ENCODE results near the gene C12orf54. TPM values are rescaled to one million over a fixed set of nuclear protein-coding genes. Genes with fewer than 3 reads are reported as not detected.
"Not testable (repeated sequence)": the region's sequence is repeated elsewhere in the genome, so short reads cannot be mapped to it uniquely, and the experiment has no call there.

The C12orf54 gene
- total RNA-seq, 1 donor from 2014 or later, result not detected

DNA sequence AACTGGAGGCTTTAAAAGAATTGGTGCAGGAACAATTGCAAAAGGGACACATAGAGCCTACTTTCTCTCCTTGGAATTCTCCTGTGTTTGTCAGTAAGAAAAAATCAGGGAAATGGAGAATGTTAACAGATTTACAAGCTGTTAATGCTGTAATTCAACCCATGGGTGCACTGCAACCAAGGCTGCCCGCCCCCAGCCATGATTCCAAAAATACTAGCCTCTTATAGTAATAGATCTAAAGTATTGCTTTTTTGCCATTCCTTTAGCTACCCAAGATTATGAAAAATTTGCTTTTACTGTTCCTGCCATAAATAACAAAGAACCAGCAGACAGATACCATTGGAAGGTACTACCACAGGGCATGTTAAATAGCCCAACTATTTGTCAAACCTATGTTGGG is 27.8 kb downstream of the C12orf54 start:
- no peak for DNase-seq

GRCh38 chr12:48512855-48513254 is 30.6 kb downstream of the C12orf54 start:
- DNase-seq, result no peak

- no peak for DNase-seq
Observed at GRCh38 chr12:48514728-48515127, 32.4 kb downstream of the C12orf54 start.

- not testable (repeated sequence) for DNase-seq
Observed at GRCh38 chr12:48520381-48520780, 38.1 kb downstream of the C12orf54 start.

DNA sequence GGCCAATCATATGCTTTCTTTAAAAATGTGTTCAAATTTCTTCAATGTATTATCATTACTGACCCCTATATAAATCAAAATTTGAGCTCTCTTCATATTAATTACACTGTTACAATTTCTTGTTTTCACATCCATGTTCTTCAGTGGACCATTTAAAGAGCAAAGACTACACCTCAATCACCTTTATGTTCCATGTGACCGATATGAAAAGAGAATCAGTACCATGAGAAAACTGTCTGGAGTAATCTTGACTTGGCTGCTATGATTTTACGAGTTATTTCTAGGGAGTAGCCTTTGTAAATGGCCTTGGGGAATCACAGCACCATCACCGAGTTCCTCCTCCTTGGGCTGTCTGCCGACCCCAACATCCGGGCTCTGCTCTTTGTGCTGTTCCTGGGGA is 43.0 kb downstream of the C12orf54 start, which contains the start of gene OR8S1:
OR8S1 (plus strand) TSS at position 301 of the 400 bp plus-strand sequence; CDS start at position 301, 0 bp downstream.
- no peak for DNase-seq

GRCh38 chr12:48527891-48528670 is 45.8 kb downstream of the C12orf54 start:
- DNase-seq, result no peak

DNA sequence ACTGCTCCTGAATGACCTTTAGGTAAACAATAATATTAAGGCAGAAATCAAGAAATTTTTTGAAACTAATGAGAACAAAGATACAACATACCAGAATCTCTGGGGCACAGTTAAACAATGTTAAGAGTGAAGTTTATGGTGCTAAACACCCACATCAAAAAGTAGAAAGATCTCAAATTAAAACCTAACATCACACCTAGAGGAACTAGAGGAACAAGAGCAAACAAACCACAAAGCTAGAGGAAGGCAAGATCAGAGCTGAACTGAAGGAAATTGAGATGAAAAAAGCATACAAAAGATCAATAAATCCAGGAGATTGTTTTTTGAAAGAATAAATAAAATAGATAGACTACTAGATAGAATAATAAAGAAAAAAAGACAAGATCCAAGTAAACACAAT is 50.3 kb downstream of the C12orf54 start:
- no peak for DNase-seq

DNA sequence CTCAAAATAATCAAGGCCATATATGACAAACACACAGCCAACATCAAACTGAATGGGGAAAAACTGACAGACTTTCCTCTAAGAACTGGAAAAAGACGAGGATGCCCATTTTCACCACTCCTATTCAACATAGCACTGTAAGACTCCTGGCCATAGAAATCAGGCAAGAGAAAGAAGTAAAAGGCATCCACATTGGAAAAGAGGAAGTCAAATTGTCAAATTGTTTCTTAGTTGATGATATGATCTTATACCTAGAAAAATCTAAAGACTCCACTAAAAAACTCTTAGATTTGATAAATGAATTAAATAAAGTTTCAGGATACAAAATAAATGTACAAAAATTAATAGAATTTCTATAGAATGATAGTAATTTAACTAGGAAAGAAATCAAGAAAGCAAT is 54.3 kb downstream of the C12orf54 start:
- DNase-seq, result no peak

GRCh38 chr12:48542300-48542928 is 60.1 kb downstream of the C12orf54 start:
- no peak for DNase-seq

DNA sequence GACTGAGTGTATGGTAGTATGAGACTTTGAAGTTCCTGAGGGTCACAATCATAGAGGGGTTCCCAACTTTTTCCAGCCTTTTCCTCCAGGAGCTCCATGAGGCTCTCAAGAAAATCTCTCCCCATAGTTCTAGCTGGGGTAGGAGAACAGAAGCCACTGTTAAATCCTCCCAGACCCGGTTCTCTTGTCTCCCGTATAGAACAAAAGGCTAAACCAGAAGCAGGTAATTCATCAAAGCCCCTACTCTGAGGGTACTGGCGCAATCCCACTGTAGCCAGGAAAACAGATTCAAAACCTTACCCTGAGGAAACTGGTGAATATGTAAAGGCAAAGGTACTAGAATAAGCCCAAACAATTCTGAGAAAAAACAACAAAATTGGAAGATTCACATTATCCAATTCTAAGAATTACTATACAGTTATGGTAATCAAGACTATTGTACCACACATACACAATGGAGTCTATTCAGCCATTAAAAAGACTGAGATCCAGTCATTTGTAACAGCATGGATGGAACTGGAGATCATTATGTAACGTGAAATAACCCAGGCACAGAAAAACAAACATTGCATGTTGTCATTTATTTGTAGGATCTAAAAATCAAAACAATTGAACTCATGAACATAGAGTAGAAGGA is 63.7 kb downstream of the C12orf54 start:
- no peak for DNase-seq

Other genes starting within 250 kb of the C12orf54 start
- 14.3 TPM for gene ZNF641, start 131.6 kb upstream of the C12orf54 start, total RNA-seq
- gene ANP32D, start 9.9 kb upstream of the C12orf54 start, total RNA-seq, result not detected
- gene OR8S1, start 43.1 kb downstream of the C12orf54 start, total RNA-seq, result not detected
- gene LALBA, start 87.5 kb downstream of the C12orf54 start, total RNA-seq, result not detected
- 43.3 TPM for gene KANSL2, start 199.7 kb downstream of the C12orf54 start, total RNA-seq
- gene CCNT1, start 234.2 kb downstream of the C12orf54 start, total RNA-seq, result 29.4 TPM

All from skin of body (tissue), 2 donors.